Suprapubic skin (tissue), 4 donors: ENCODE measurements around the gene PRR35.

Experiments used
- CTCF ChIP-seq, 2 donors: fragments of 200-600 bp in 1 of 2; fragments of 450-650 bp in 1 of 2; sonication (generic) in 1 of 2; IDR thresholded peaks; one replicate each; pipeline ENCODE4 v1.5.1; 2016 to 2019; ENCODE audit warnings: antibody characterized with exemption in 2 of 2, mild to moderate bottlenecking in 1 of 2, moderate library complexity in 1 of 2
- EP300 ChIP-seq: sonication (generic); formaldehyde crosslinking; IDR thresholded peaks from one replicate; pipeline ENCODE4 v1.6.1; 2017; ENCODE audit warnings: antibody characterized with exemption
- POLR2A ChIP-seq, 2 donors: fragments of 450-650 bp; IDR thresholded peaks; one replicate each; pipeline ENCODE4 v1.6.1; 2017; ENCODE audit warnings: antibody characterized with exemption in 2 of 2, mild to moderate bottlenecking in 2 of 2, moderate library complexity in 2 of 2
- POLR2AphosphoS5 ChIP-seq, 3 donors: sonication (generic); formaldehyde crosslinking; IDR thresholded peaks; one replicate each; pipeline ENCODE4 v1.6.1; 2017; ENCODE audit warnings: antibody characterized with exemption in 3 of 3

- no peak for TF ChIP-seq CTCF (IDR thresholded peaks at IDR 0.05)
- TF ChIP-seq POLR2A (IDR thresholded peaks at IDR 0.05) = no peak
- TF ChIP-seq POLR2AphosphoS5 (IDR thresholded peaks at IDR 0.05) = no peak
- TF ChIP-seq EP300 = no peak
Observed at GRCh38 chr16:575354-576196, 15.4 kb downstream of the PRR35 start.
